Neural cell (in vitro differentiated cells): ENCODE measurements around the gene SPOCK1. TPM values are rescaled to one million over a fixed set of nuclear protein-coding genes. Genes with fewer than 3 reads are reported as not detected.

Experiments used
- H2AFZ ChIP-seq: fragments of 200-600, 300-800 bp; sonication (generic), shearing (Covaris generic); 2 replicates; pipeline ENCODE4 v1.6.0; 2014; ENCODE audit warnings: low read depth, mild to moderate bottlenecking, antibody characterized with exemption, low read length, moderate library complexity
- H3F3A ChIP-seq: fragments of 200-600 bp; shearing (Covaris generic); 2 replicates; pipeline ENCODE4 v1.6.1; 2016; ENCODE audit warnings: mild to moderate bottlenecking, moderate library complexity, mixed read lengths, antibody characterized with exemption, low read length; ENCODE audit not compliant: insufficient read depth, poor library complexity, severe bottlenecking
- H3K27ac ChIP-seq: fragments of 200-600, 300-800 bp; sonication (generic), shearing (Covaris generic); 2 replicates; pipeline ENCODE4 v1.5.1; 2014; ENCODE audit warnings: mild to moderate bottlenecking, low read length, moderate library complexity
- H3K27me3 ChIP-seq: fragments of 300-800, 200-600 bp; sonication (generic), shearing (Covaris generic); 2 replicates; pipeline ENCODE4 v1.6.0; 2014; ENCODE audit warnings: mild to moderate bottlenecking, low read depth, low read length, moderate library complexity; ENCODE audit not compliant: insufficient read depth
- H3K36me3 ChIP-seq: fragments of 300-800, 200-600 bp; sonication (generic), shearing (Covaris generic); 2 replicates; pipeline ENCODE4 v1.5.1; 2014; ENCODE audit warnings: mild to moderate bottlenecking, antibody characterized with exemption, low read length, moderate library complexity; ENCODE audit not compliant: insufficient read depth
- H3K4me2 ChIP-seq: fragments of 300-800, 200-600 bp; sonication (generic), shearing (Covaris generic); 2 replicates; pipeline ENCODE4 v1.6.0; 2014; ENCODE audit warnings: mild to moderate bottlenecking, low read length
- H3K4me3 ChIP-seq: fragments of 300-800, 200-600 bp; sonication (generic), shearing (Covaris generic); 2 replicates; pipeline ENCODE4 v1.5.1; 2014; ENCODE audit warnings: mild to moderate bottlenecking, low read length, moderate library complexity
- H3K79me2 ChIP-seq: fragments of 200-600 bp; shearing (Covaris generic); replicated peaks from 2 replicates; pipeline ENCODE4 v1.6.0; 2014; ENCODE audit warnings: mild to moderate bottlenecking, low read length, moderate library complexity; ENCODE audit not compliant: insufficient read depth
- H3K9ac ChIP-seq: fragments of 300-800, 200-600 bp; sonication (generic), shearing (Covaris generic); 2 replicates; pipeline ENCODE4 v1.6.1; 2016; ENCODE audit warnings: mild to moderate bottlenecking, low read length, mixed read lengths
- H3K9me2 ChIP-seq: fragments of 200-600 bp; shearing (Covaris generic); 2 replicates; pipeline ENCODE4 v1.6.1; 2016; ENCODE audit warnings: mild to moderate bottlenecking, low read length, mixed read lengths; ENCODE audit not compliant: insufficient read depth
- H3K9me3 ChIP-seq: fragments of 200-600, 300-800 bp; sonication (generic), shearing (Covaris generic); 2 replicates; pipeline ENCODE4 v1.6.1; 2016; ENCODE audit warnings: mild to moderate bottlenecking, mixed run types, low read length, moderate library complexity, mixed read lengths
- H4K20me1 ChIP-seq: fragments of 200-600 bp; shearing (Covaris generic); 2 replicates; pipeline ENCODE4 v1.6.1; 2016; ENCODE audit warnings: mild to moderate bottlenecking, mixed run types; ENCODE audit not compliant: insufficient read depth
- EP300 ChIP-seq: fragments of 450-650 bp; conservative IDR thresholded peaks from 2 replicates; pipeline ENCODE4 v1.6.1; 2014; ENCODE audit warnings: antibody characterized with exemption, mild to moderate bottlenecking, moderate library complexity; ENCODE audit not compliant: poor library complexity, severe bottlenecking
- EZH2 ChIP-seq: fragments of 200-600, 300-800 bp; shearing (Covaris generic), sonication (generic); IDR thresholded peaks from 2 replicates; pipeline ENCODE4 v1.6.1; 2014; ENCODE audit warnings: antibody characterized with exemption, low read length, borderline replicate concordance, mild to moderate bottlenecking; ENCODE audit not compliant: insufficient read depth, poor library complexity, severe bottlenecking
- MXI1 ChIP-seq: fragments of 450-650 bp; conservative IDR thresholded peaks from 2 replicates; pipeline ENCODE4 v1.6.1; 2014; ENCODE audit warnings: antibody characterized with exemption, mild to moderate bottlenecking; ENCODE audit not compliant: poor library complexity, severe bottlenecking
- POLR2AphosphoS5 ChIP-seq: IDR thresholded peaks from 2 replicates; pipeline ENCODE4 v1.6.1; 2012
- RAD21 ChIP-seq: fragments of 450-650 bp; conservative IDR thresholded peaks from 2 replicates; pipeline ENCODE4 v1.6.1; 2014; ENCODE audit warnings: antibody characterized with exemption, mild to moderate bottlenecking, moderate library complexity
- REST ChIP-seq: IDR thresholded peaks from 2 replicates; pipeline ENCODE4 v1.6.1; 2012; ENCODE audit warnings: borderline replicate concordance
- SMC3 ChIP-seq: fragments of 450-650 bp; conservative IDR thresholded peaks from 2 replicates; pipeline ENCODE4 v1.6.1; 2014; ENCODE audit warnings: antibody characterized with exemption, mild to moderate bottlenecking, moderate library complexity; ENCODE audit not compliant: poor library complexity
- TAF1 ChIP-seq: IDR thresholded peaks from 2 replicates; pipeline ENCODE4 v1.6.1; 2012; ENCODE audit warnings: low read depth
- polyA plus RNA-seq: library from polyadenylated mRNA; depleted of rRNA; stranded (reverse); fragments of >200 nt; gene quantifications from 2 replicates; pipeline ENCODE4 v1.2.3, GENCODE V29; 2014

SPOCK1 gene
- polyA plus RNA-seq, 1 donor from 2014 or later: 33.6 TPM

- no peak overlapping the region for H2AFZ ChIP-seq
- H3K4me2 ChIP-seq: no peak overlapping the region
- H3K9me3 ChIP-seq: no peaks in the 10 kb centered on the region
- H4K20me1 ChIP-seq: no peaks in the 10 kb centered on the region
- no peak for TF ChIP-seq REST
- no peak for TF ChIP-seq EZH2
- no peaks in the 10 kb centered on the region for H3K79me2 ChIP-seq
- H3F3A ChIP-seq: no peaks in the 10 kb centered on the region
- H3K4me3 ChIP-seq: no peak overlapping the region
- H3K36me3 ChIP-seq: no peaks in the 10 kb centered on the region
- no peak overlapping the region for H3K27ac ChIP-seq
- no peaks in the 10 kb centered on the region for H3K9me2 ChIP-seq
- H3K27me3 ChIP-seq: no peaks in the 10 kb centered on the region
- no peak overlapping the region for H3K9ac ChIP-seq
Observed at GRCh38 chr5:137506296-137506695, 7.2 kb upstream of the SPOCK1 start.

GRCh38 chr5:137504916-137505315, 5.8 kb upstream of the SPOCK1 start:
- Histone ChIP-seq H3K27ac (no peak overlapping the region), H3K4me3 (no peak overlapping the region), H3K9ac (no peak overlapping the region), H2AFZ (no peak overlapping the region), H3F3A (no peaks in the 10 kb centered on the region), H3K36me3 (no peaks in the 10 kb centered on the region), H3K9me2 (no peaks in the 10 kb centered on the region), H3K27me3 (no peaks in the 10 kb centered on the region), H4K20me1 (no peaks in the 10 kb centered on the region), H3K79me2 (no peaks in the 10 kb centered on the region), H3K4me2 (no peak overlapping the region), H3K9me3 (no peaks in the 10 kb centered on the region)
- no peak for TF ChIP-seq SMC3
- no peak for TF ChIP-seq EZH2
- TF ChIP-seq POLR2AphosphoS5: no peak
- TF ChIP-seq REST: no peak
- TF ChIP-seq TAF1: no peak
- no peak for TF ChIP-seq EP300
- no peak for TF ChIP-seq MXI1
- TF ChIP-seq RAD21: no peak
